GM19239 (cell line): Measurements from ENCODE around the gene TP63.

Source experiments
- DNase-seq: peaks from one replicate; pipeline ENCODE4 v3.0.0; 2011; ENCODE audit warnings: low spot score; ENCODE audit not compliant: insufficient read length
- FAIRE-seq: peaks from 2 replicates; lab custom pipeline; 2011; peaks lifted over from hg19 to GRCh38; lab: Jason Lieb, UNC

The TP63 gene

DNA sequence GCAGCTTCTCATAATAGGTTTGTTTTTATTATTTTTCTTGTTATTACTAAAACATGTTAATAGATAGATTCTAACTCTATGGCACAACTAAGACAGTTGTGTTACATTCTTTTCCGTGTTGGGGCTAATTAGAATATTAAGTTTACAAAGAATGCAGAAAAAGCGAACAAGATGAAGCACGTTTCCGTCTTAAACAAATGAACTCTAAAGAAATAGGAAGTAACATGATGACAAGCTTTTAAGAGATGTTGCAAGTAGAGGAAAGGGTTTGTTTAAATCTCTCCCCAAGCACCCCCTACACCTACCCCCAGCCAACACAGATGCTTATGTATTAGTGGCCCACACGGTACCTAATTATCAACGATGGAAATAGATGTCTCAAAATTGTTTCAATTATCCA lies 207.1 kb downstream of the TP63 start:
- no peak for FAIRE-seq
- DNase-seq = no peak

DNA sequence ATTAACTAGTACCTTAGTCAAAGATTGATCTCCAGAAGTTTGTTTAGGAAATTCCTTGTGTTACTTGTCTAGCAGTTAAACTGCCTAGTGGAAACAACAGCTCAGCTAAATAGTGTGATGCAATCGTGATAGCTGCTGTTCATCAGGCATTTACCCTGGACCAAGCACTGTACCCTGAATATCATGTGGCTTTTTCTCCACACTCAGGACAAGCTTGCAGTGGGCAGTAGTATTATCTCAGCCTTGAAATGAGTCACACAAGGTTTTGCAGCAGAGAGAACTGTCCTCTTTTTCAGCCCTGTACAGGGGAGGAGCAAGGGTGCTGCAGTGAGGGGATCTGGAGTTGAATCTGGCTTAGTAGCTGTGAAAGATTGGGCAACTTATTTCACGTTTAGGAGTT lies 208.4 kb downstream of the TP63 start:
- no peak for DNase-seq
- no peak for FAIRE-seq

DNA sequence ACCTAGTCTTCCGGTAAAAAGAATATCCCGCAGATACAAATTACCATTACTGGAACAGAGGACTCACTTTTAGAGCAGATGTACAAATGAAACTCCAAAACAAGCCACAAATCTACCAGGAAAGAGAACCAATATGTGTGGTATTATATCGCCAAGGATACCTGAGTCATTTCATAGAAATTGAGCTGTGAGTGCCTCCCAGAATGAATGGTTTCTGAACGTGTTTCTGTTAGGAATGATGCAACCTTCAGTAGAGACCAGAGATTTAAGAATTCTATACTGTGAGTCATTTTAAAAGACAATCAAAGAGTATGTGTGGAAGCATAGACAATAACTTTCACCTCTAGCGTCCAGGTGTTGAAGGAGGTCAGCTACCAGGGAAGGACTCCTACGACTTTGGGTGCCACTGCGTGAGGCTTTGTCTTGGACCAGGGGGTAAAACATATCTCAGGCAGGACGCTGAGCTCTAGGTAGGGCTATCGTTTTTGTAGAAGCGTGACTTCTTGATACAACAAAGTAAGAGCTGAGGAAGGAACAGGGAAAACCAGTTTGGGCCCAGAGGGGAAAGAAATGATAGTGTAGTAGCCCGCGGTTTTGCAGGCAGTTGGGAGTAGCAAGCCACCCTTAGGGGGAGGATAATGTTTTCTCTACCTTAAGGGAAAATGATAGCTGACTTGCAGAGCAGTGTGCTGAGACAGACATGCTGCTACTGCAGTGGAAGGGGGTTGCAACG lies 210.4 kb downstream of the TP63 start:
- DNase-seq (no peak), FAIRE-seq (no peak)

GRCh38 chr3:189842681-189843602 lies 211.8 kb downstream of the TP63 start:
- FAIRE-seq (no peak), DNase-seq (no peak)

DNA sequence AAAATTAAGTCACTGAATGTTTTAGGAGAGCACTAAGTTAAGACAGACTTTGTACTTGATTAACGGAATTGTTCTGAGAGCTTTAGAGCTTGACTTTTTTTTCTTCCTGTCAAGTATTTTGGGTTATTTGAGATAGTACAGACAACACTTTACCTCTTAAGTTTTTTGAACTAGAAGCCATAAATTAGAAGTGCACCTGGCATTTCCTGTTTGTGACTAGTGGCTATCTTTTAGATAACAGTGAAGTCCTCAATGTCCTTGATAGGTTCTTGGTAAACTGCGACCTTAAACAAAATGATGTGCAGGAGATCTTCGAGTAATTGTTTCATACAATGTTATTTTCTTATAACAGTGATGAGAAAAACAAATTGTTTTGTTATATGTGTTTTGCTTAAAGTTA lies 213.9 kb downstream of the TP63 start:
- DNase-seq (no peak), FAIRE-seq (no peak)

GRCh38 chr3:189848395-189849040 lies 217.3 kb downstream of the TP63 start:
- FAIRE-seq = no peak
- no peak for DNase-seq

DNA sequence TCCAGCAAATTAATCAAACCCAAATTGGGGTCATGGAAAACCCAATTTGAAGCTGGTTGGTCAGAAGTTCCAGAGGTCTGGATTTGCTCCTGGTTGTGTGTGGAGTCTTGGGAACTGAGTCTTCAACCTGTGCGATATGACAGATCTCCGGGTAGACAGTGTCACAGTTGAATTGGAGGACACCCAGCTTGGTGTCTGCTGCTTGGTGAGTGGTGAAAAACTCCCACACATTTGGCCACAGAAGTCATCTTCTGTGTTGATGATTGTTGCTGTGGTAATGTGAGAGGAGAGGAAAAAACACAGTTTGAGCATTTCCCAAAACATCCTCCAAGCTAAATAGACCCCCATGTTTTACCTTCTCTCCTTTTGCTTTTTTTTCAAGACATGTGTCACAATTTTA lies 218.1 kb downstream of the TP63 start:
- no peak for DNase-seq
- FAIRE-seq = no peak

GRCh38 chr3:189851682-189852081 lies 220.5 kb downstream of the TP63 start:
- no peak for FAIRE-seq
- DNase-seq = no peak

DNA sequence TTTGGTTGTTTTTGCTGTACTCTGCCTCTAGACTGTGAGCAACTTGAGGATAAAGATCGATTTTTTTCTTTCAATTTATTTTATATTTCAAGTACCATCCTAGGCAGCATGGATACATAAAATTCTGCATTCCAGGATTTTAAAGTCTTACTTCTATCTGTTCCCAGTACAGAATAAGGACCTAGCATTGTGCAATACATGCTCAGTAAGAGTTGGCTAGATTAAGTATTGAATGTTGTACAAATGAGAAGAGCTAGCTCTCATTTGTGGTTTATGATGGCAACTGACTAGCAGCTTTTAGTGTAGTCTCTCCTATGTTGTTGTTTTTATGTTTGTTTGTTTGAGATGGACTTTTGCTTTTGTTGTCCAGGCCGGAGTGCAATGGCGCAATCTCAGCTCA lies 222.7 kb downstream of the TP63 start:
- DNase-seq (no peak), FAIRE-seq (no peak)

GRCh38 chr3:189860296-189860695 lies 229.1 kb downstream of the TP63 start:
- no peak for DNase-seq
- no peak for FAIRE-seq

- no peak for DNase-seq
- no peak for FAIRE-seq
These were observed 231.3 kb downstream of the TP63 start for GRCh38 chr3:189862385-189862998.

DNA sequence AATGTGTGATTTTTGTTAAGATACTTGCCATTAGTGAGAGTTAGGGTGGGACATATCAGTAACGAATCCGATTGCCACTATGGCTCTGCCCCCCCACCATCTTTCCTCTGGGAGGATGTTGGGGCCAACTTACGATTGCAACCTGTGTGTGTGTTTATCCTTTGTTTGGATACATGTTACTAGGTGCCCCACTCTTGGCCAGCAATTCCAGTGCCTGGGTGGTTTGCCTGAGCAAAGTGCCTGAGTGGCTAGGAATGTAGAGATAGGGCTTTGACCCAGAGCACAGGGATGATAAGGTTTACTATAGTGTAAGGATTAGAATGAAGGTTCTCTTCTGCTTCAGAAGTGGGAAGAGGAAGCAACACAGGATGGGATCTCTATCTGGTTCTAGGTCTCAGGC lies 231.8 kb downstream of the TP63 start:
- FAIRE-seq (no peak), DNase-seq (no peak)

DNA sequence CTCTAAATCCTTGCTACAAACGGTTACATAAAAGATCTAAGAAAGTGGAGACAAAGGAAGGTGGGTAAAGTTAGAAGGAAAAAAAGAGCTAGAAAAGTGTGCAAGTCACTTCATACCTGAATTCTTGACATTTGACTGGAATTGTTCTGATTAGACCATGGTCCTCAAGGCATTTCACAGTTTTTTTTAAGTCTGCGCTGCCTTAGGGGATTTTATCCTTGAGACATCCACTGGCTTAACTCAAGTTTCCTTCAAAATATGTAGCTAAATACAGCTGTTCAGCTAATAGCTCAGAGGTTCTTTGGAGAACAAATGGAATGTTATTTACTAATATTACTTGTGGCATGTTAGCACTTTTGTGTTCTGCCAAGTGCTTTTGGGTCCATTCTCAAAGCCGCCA lies 236.9 kb downstream of the TP63 start:
- DNase-seq = no peak
- no peak for FAIRE-seq

DNA sequence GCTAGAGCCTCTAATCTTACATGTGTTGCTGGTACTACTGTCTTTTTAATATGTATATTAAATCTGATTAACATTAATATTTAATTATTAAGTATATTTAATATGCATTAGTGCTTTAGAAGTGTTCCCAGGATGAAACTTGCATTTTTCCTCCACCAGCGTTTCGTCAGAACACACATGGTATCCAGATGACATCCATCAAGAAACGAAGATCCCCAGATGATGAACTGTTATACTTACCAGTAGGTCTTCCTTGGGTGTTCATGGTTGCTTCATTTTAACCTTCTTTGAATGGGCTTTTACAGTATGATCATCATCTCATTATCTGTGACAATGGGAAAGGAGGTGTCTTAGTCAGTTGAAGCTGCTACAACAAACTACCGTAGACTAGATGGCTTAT lies 238.0 kb downstream of the TP63 start:
- no peak for FAIRE-seq
- DNase-seq = no peak

DNA sequence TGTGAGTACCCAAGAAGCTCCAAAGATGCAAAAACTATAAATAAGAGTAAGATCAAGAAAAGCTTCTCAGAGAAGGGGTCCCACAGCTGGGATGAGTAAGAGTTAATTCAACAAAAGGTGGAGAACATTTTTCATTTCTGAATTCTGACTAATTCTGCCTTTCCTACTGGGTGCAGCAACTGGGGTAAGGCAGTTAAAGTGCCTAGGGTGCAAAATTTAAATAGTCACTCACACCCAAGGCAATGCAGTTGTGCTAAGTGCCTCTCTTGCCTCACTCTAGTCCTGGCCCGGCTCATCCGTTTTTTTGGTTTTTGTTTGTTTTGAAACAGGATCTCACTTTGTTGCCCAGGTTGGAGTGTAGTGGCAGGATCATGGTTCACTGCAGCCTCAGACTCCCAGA lies 240.2 kb downstream of the TP63 start:
- DNase-seq (no peak), FAIRE-seq (no peak)

GRCh38 chr3:189883113-189883753 lies 252.0 kb downstream of the TP63 start:
- peak; percentile 6 for DNase-seq
- FAIRE-seq = peak; percentile 79

DNA sequence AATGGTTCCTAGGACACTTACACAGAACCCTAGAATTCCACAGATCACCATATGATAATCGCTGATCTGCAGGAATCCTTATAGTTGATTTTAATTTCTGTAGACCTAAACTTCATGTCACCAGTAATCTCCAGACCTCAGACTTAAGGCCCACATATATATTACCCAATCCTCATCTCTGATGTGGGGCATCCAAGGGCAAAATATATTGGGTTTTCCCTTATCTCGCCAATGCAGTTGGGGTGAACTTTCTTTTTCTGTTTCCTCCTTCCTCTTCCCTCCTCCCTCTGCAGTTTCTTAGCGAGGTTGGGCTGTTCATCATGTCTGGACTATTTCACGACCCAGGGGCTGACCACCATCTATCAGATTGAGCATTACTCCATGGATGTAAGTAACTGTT lies 259.3 kb downstream of the TP63 start:
- FAIRE-seq (no peak), DNase-seq (no peak)

- FAIRE-seq (no peak), DNase-seq (no peak)
These were observed 265.3 kb downstream of the TP63 start for GRCh38 chr3:189896533-189896932.

GRCh38 chr3:189897406-189897805 lies 266.2 kb downstream of the TP63 start:
- DNase-seq (no peak), FAIRE-seq (no peak)

DNA sequence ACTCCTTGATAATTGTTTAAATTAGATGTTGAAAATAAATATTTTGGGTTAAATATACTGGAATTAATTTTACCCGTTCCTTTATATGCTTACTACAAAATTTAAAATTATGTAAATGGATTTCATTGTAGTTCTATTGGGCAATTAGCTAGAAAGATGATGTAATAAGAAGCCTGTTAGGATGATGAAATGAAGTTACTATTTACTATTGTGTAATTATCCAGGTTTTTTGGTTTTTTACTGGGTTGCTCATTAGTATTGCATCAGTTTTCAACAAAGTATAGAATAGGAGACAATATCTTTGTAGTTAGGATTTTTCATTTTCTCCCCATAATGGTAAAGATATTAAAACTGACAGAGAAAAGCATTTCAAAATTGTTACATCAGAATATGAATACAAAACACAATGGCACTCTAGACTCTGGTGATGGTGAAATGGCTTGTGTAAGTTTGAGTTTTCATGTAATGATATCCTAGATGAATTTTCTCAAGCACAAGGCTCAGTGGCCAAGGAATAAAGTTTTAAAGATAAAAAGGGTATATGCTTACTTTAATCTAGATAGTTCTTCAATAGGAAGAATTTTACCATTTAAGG lies 267.5 kb downstream of the TP63 start:
- FAIRE-seq = no peak
- DNase-seq = no peak
